Measurements from ENCODE around the gene CDH12. TPM values are rescaled to one million over a fixed set of nuclear protein-coding genes. Genes with fewer than 3 reads are reported as not detected.
"Not testable (repeated sequence)": the region's sequence is repeated elsewhere in the genome, so short reads cannot be mapped to it uniquely, and the experiment has no call there.

Gene CDH12
- total RNA-seq, 4 donors from 2014 or later, result 0.12 TPM; not detected in 3

DNA sequence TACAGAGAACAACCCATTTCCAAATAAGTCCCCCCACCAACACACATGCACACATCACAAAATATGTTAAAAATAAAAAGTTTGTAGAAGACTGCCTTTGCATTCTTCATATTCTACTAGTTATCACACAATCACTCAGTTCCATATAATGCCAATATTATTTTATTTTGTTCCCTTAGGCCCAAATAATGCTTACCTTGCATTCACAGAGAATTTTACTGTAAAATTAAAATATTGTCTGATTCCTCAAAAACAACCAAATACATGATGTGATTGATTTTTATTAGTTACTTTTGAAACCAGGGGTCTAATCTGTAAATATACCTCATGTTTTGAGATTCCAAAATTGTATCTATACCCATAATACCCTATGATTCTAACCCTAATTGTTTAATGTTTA, 536.9 kb downstream of the CDH12 start:
- no peak overlapping the region for H3K27ac ChIP-seq
- no peaks in the 10 kb centered on the region for H3K36me3 ChIP-seq
- no peaks in the 10 kb centered on the region for H3K27me3 ChIP-seq
- no peak for ATAC-seq
- no peaks in the 10 kb centered on the region for H3K9me3 ChIP-seq
- H3K4me1 ChIP-seq, result no peaks in the 10 kb centered on the region
- TF ChIP-seq POLR2A (IDR thresholded peaks at IDR 0.05) (no peak), EP300 (IDR thresholded peaks at IDR 0.05) (no peak), POLR2AphosphoS5 (IDR thresholded peaks at IDR 0.05) (no peak)
- TF ChIP-seq, protein P1, sequence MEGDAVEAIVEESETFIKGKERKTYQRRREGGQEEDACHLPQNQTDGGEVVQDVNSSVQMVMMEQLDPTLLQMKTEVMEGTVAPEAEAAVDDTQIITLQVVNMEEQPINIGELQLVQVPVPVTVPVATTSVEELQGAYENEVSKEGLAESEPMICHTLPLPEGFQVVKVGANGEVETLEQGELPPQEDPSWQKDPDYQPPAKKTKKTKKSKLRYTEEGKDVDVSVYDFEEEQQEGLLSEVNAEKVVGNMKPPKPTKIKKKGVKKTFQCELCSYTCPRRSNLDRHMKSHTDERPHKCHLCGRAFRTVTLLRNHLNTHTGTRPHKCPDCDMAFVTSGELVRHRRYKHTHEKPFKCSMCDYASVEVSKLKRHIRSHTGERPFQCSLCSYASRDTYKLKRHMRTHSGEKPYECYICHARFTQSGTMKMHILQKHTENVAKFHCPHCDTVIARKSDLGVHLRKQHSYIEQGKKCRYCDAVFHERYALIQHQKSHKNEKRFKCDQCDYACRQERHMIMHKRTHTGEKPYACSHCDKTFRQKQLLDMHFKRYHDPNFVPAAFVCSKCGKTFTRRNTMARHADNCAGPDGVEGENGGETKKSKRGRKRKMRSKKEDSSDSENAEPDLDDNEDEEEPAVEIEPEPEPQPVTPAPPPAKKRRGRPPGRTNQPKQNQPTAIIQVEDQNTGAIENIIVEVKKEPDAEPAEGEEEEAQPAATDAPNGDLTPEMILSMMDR (IDR thresholded peaks at IDR 0.05), result no peak
- H3K4me3 ChIP-seq, result no peak overlapping the region

DNA sequence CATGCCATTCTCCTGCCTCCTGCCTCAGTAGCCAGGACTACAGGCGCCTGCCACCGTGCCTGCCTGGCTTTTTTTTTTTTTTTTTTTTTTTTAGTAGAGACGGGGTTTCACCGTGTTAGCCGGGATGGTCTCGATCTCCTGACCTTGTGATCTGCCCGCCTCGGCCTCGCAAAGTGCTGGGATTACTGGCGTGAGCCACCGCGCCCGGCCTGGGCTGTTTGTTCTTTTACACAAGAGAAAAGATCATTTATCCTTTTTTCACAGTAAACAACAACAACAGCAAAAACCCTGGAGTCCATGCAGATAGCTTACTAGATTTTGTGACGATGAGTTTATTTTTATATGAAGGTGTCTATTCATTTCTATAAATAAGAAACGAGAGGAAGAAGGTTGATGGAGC, 538.1 kb downstream of the CDH12 start:
- not testable (repeated sequence) for H3K4me3 ChIP-seq, ATAC-seq, H3K4me1 ChIP-seq

DNA sequence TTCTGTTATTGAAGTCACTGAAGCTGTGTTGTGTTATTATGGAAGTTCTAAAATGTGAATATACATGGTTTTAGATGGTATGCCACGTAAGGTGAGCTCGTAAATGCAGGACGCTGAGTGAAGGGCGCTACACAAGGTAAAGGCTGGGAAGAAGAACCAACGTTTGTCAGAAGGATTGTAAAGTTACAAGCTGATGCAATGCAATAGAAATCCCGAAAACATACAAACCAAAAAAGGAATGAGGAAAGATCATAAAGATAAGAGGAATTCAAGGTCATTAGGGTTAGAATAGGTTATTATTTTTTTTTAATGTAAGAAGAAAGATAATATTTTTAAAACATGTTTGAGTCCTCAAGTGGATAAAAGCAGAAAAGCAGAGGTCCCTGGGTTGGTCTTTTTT, 538.6 kb downstream of the CDH12 start:
- 87 to 93% methylated on average over 5 to 6 of the region's 6 CpGs for WGBS, 2 donors (ENCODE audit: low coverage in 1 of 2)
- Histone ChIP-seq H3K27ac (no peak overlapping the region), H3K4me1 (no peaks in the 10 kb centered on the region), H3K27me3 (no peaks in the 10 kb centered on the region), H3K9me3 (no peaks in the 10 kb centered on the region), H3K4me3 (no peak overlapping the region), H3K36me3 (no peaks in the 10 kb centered on the region)
- ATAC-seq, result no peak
- TF ChIP-seq EP300 (IDR thresholded peaks at IDR 0.05) (no peak), POLR2AphosphoS5 (IDR thresholded peaks at IDR 0.05) (no peak), POLR2A (IDR thresholded peaks at IDR 0.05) (no peak)
- TF ChIP-seq, protein P1 (IDR thresholded peaks at IDR 0.05), result no peak

More for the DNA sequence above, 538.1 kb downstream of the CDH12 start:
- not testable (repeated sequence) for H3K27me3 ChIP-seq, H3K36me3 ChIP-seq, H3K27ac ChIP-seq, H3K9me3 ChIP-seq
- WGBS, 2 donors (ENCODE audit: low coverage in 1 of 2), result 70 to 77% methylated on average over 2 to 5 of the region's 15 CpGs

DNA sequence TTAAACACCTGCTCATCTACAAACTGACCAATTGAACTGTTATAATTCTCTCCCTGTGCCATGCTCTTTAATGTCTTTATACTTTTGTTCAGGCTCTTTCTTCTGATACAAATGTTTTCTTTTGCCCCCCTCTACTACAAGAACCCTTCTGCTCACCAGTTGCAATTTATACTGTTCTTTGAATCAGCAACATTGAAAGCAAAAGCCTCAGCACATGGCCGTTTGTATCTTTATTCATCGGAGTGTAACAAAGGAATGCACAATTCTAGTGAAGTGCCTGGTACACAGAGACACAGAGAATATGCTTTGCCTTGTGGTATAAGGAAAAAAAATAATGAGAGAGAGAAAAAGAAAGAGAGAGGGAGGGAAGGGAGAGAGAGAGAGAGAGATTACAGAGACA, 547.1 kb downstream of the CDH12 start:
- Histone ChIP-seq H3K27me3 (no peaks in the 10 kb centered on the region), H3K27ac (no peak overlapping the region), H3K4me3 (no peak overlapping the region), H3K36me3 (no peaks in the 10 kb centered on the region), H3K4me1 (no peaks in the 10 kb centered on the region), H3K9me3 (no peaks in the 10 kb centered on the region)
- ATAC-seq, result no peak
- TF ChIP-seq POLR2AphosphoS5 (IDR thresholded peaks at IDR 0.05) (no peak), POLR2A (IDR thresholded peaks at IDR 0.05) (no peak), EP300 (IDR thresholded peaks at IDR 0.05) (no peak)
- TF ChIP-seq, protein P1 (IDR thresholded peaks at IDR 0.05), result no peak
- WGBS, 2 donors (ENCODE audit: low coverage in 1 of 2), result 20 to 49% methylated on average over 1 to 2 of the region's 2 CpGs

DNA sequence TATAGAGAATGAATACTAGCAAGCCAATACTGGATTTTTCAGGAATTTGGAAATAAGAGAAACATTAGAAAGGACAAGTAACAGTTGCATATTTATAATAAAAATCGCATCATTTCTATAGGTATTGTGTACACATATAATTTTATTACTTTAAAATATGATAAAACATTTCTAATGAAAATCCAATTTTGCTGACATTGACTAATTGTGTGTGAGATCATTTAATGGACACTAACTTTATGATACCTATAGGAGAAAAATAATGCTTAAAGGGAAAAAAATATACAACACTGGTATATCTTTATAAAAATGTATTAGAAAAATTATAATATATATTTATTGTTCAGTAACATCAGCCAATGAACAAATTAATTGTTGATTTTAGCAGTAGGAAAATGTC, 557.3 kb downstream of the CDH12 start:
- WGBS, 2 donors (ENCODE audit: low coverage in 1 of 2), result 75 to 100% methylated on average over 1 of the region's 1 CpG
- H3K9me3 ChIP-seq, result peaks cover 0 to 26% (median 0%) of the 10 kb centered on the region in 3 donors
- ATAC-seq, result no peak
- TF ChIP-seq POLR2AphosphoS5 (IDR thresholded peaks at IDR 0.05) (no peak), POLR2A (IDR thresholded peaks at IDR 0.05) (no peak), EP300 (IDR thresholded peaks at IDR 0.05) (no peak)
- TF ChIP-seq, protein P1 (IDR thresholded peaks at IDR 0.05), result no peak
- H3K27me3 ChIP-seq, result no peaks in the 10 kb centered on the region
- H3K4me3 ChIP-seq, result no peak overlapping the region
- H3K27ac ChIP-seq, result no peak overlapping the region
- no peaks in the 10 kb centered on the region for H3K36me3 ChIP-seq
- H3K4me1 ChIP-seq, result no peaks in the 10 kb centered on the region

Measured in gastroesophageal sphincter (tissue), 4 donors.